HCT116 (cell line): ENCODE measurements around the gene FAM167B. TPM values are rescaled to one million over a fixed set of nuclear protein-coding genes. Genes with fewer than 3 reads are reported as not detected.
A peak's percentile ranks its signal among the peaks of the same experiment; 100 is the strongest.

ENCODE experiments used
- ATAC-seq: fragments of 200-7000 bp; cut with Tn5 transposase; 2 replicates; pipeline ENCODE4 v1.9.1; 2020; ENCODE audit warnings: mild to moderate bottlenecking, moderate library complexity
- BruUV-seq: library from RNA; stranded (reverse); fragments of 400-500 nt; replicated peaks from 2 replicates; lab custom pipeline; 2021; lab: Mats Ljungman, UMichigan
- CTCF ChIA-PET: fragments of 300-600 bp; sonication (Branson Sonifier 250); formaldehyde crosslinking; loops from one replicate; lab custom pipeline; 2021; ENCODE audit warnings: antibody characterized with exemption; lab: Charles Lee
- POLR2A ChIA-PET: fragments of 300-600, 350-600 bp; sonication (Branson Sonifier 250); formaldehyde crosslinking; loops from one replicate; lab custom pipeline; 2021; ENCODE audit warnings: antibody characterized with exemption; lab: Charles Lee
- RAD21 ChIA-PET, 2 experiments: fragments of 300-600 bp; sonication (Branson Sonifier 250); formaldehyde crosslinking; loops; one replicate each; lab custom pipeline; 2023; ENCODE audit warnings: low total read pairs in 2 of 2; ENCODE audit not compliant: uncharacterized antibody in 2 of 2, unreplicated experiment in 2 of 2, low non-redundant PET in 1 of 2; lab: Charles Lee
- DNase-seq: peaks from one replicate; pipeline ENCODE4 v3.0.0-alpha.2; 2010; ENCODE audit warnings: low read depth, low spot score
- H2AFZ ChIP-seq: fragments of 200-600 bp; shearing (Covaris generic), sonication (generic); 2 replicates; pipeline ENCODE4 v1.6.1; 2017; ENCODE audit warnings: low read depth, mixed run types, mixed read lengths, antibody characterized with exemption, low read length; ENCODE audit not compliant: poor library complexity, severe bottlenecking
- H3K27ac ChIP-seq: 2 replicates; pipeline ENCODE4 v1.5.1; 2012; ENCODE audit warnings: low read depth, low read length
- H3K27me3 ChIP-seq: fragments of 200-600 bp; sonication (generic); 2 replicates; pipeline ENCODE4 v1.6.1; 2016; ENCODE audit warnings: mixed run types, low read length, mixed read lengths; ENCODE audit not compliant: insufficient read depth
- H3K36me3 ChIP-seq, 2 experiments: fragments of 200-500 bp in 1 of 2; fragments of 200-600 bp in 1 of 2; sonication (Bioruptor generic) in 1 of 2; sonication (generic) in 1 of 2; 2 replicates each; pipeline versions ENCODE4 v1.5.1 to v1.6.1; 2014 to 2016; ENCODE audit warnings: low read length in 2 of 2, inconsistent platforms in 1 of 2, mixed read lengths in 1 of 2, mixed run types in 1 of 2; ENCODE audit not compliant: insufficient read depth in 2 of 2, control insufficient read depth in 1 of 2
- H3K4me1 ChIP-seq, 2 experiments: fragments of 200-600 bp in 1 of 2; sonication (generic) in 1 of 2; 2 replicates each; pipeline versions ENCODE4 v1.5.1 to v1.6.1; 2012 to 2017; ENCODE audit warnings: low read length in 2 of 2, inconsistent platforms in 1 of 2, mild to moderate bottlenecking in 1 of 2, mixed read lengths in 1 of 2, mixed run types in 1 of 2, moderate library complexity in 1 of 2; ENCODE audit not compliant: insufficient read depth in 2 of 2, control insufficient read depth in 1 of 2
- H3K4me2 ChIP-seq: fragments of 200-600 bp; sonication (generic); 2 replicates; pipeline ENCODE4 v1.6.1; 2017; ENCODE audit warnings: mixed run types, low read length, mixed read lengths
- H3K4me3 ChIP-seq, 2 experiments: fragments of 200-600 bp in 1 of 2; sonication (generic) in 1 of 2; replicated peaks in 1 of 2; 2 replicates each; pipeline ENCODE4 v1.5.1; 2011 to 2016; ENCODE audit warnings: low read length in 2 of 2, control low read depth in 1 of 2, low read depth in 1 of 2, mild to moderate bottlenecking in 1 of 2, mixed read lengths in 1 of 2, mixed run types in 1 of 2
- H3K79me2 ChIP-seq: fragments of 200-600 bp; sonication (generic); 2 replicates; pipeline ENCODE4 v1.6.1; 2017; ENCODE audit warnings: mild to moderate bottlenecking, mixed run types, low read length, moderate library complexity, mixed read lengths; ENCODE audit not compliant: insufficient read depth
- H3K9ac ChIP-seq: fragments of 200-600 bp; sonication (generic); 2 replicates; pipeline ENCODE4 v1.6.1; 2016; ENCODE audit warnings: low read length, mixed read lengths
- H3K9me2 ChIP-seq: fragments of 200-600 bp; sonication (generic), shearing (Covaris generic); 2 replicates; pipeline ENCODE4 v1.6.1; 2017; ENCODE audit warnings: mixed run types, mild to moderate bottlenecking, moderate library complexity; ENCODE audit not compliant: insufficient read depth
- H3K9me3 ChIP-seq, 2 experiments: fragments of 200-500 bp in 1 of 2; fragments of 200-600 bp in 1 of 2; sonication (Bioruptor generic) in 1 of 2; sonication (generic) in 1 of 2; 2 replicates each; pipeline ENCODE4 v1.6.1; 2014 to 2017; ENCODE audit warnings: low read length in 2 of 2, mixed read lengths in 2 of 2, inconsistent platforms in 1 of 2, low read depth in 1 of 2, mild to moderate bottlenecking in 1 of 2, mixed run types in 1 of 2, moderate library complexity in 1 of 2; ENCODE audit not compliant: control insufficient read depth in 1 of 2, insufficient read depth in 1 of 2
- H4K20me1 ChIP-seq: fragments of 200-600 bp; sonication (generic), shearing (Covaris generic); 2 replicates; pipeline ENCODE4 v1.6.1; 2017; ENCODE audit warnings: mixed run types, mild to moderate bottlenecking, moderate library complexity; ENCODE audit not compliant: insufficient read depth
- CEBPB ChIP-seq: IDR thresholded peaks from 2 replicates; pipeline ENCODE4 v1.6.1; 2012; ENCODE audit warnings: low read depth
- EGR1 ChIP-seq: IDR thresholded peaks from 2 replicates; pipeline ENCODE4 v1.6.1; 2012; ENCODE audit warnings: low read depth
- EZH2 ChIP-seq: fragments of 200-600 bp; sonication (generic); IDR thresholded peaks from 2 replicates; pipeline ENCODE4 v1.6.1; 2017; ENCODE audit warnings: antibody characterized with exemption, mixed run types
- EZH2phosphoT487 ChIP-seq: fragments of 200-600 bp; IDR thresholded peaks from 2 replicates; pipeline ENCODE4 v1.6.1; 2018; ENCODE audit warnings: antibody characterized with exemption, borderline replicate concordance
- JUND ChIP-seq: IDR thresholded peaks from 2 replicates; pipeline ENCODE4 v1.6.1; 2012
- POLR2AphosphoS5 ChIP-seq: IDR thresholded peaks from 2 replicates; pipeline ENCODE4 v1.6.1; 2011; ENCODE audit warnings: mild to moderate bottlenecking, low read depth, low read length, moderate library complexity
- RAD21 ChIP-seq: IDR thresholded peaks from 2 replicates; pipeline ENCODE4 v1.6.1; 2012; ENCODE audit warnings: low read depth, mild to moderate bottlenecking
- SIN3A ChIP-seq: IDR thresholded peaks from 2 replicates; pipeline ENCODE4 v1.6.1; 2012; ENCODE audit warnings: low read depth
- SP1 ChIP-seq: IDR thresholded peaks from 2 replicates; pipeline ENCODE4 v1.6.1; 2012; ENCODE audit warnings: low read depth
- YY1 ChIP-seq: IDR thresholded peaks from 2 replicates; pipeline ENCODE4 v1.6.1; 2011; ENCODE audit warnings: low read length, low read depth, moderate library complexity, mild to moderate bottlenecking; ENCODE audit not compliant: insufficient replicate concordance; ENCODE audit errors: extremely low read depth
- ZFX ChIP-seq: fragments of 450-650 bp; IDR thresholded peaks from 2 replicates; pipeline ENCODE4 v1.6.1; 2017
- intact Hi-C: fragments of 100-400 bp; cut with micrococcal nuclease; formaldehyde crosslinking; loops from 2 replicates; pipeline ENCODE4 v1.10.0; 2022
- total RNA-seq: library from RNA; stranded (reverse); gene quantifications from one replicate; pipeline ENCODE4 v1.2.1, GENCODE V29; 2021; ENCODE audit not compliant: unreplicated experiment
- TF ChIP-seq, protein P1 (sequence below): IDR thresholded peaks from 2 replicates; pipeline ENCODE4 v1.6.1; 2011; ENCODE audit warnings: mild to moderate bottlenecking, low read length, moderate library complexity; ENCODE audit not compliant: insufficient replicate concordance; ENCODE audit errors: extremely low read depth
- TF ChIP-seq, protein P2 (sequence below), 3 experiments: fragments of 200-600 bp in 1 of 3; sonication (generic) in 1 of 3; IDR thresholded peaks in 2 of 3; conservative IDR thresholded peaks in 1 of 3; 2 replicates each; pipeline ENCODE4 v1.5.1; 2012 to 2017; ENCODE audit warnings: low read depth in 2 of 3, low read length in 2 of 3, antibody characterized with exemption in 1 of 3, borderline replicate concordance in 1 of 3, control low read depth in 1 of 3, mild to moderate bottlenecking in 1 of 3, mixed read lengths in 1 of 3, mixed run types in 1 of 3, moderate library complexity in 1 of 3; ENCODE audit not compliant: insufficient read depth in 1 of 3
- TF ChIP-seq, protein P3 (sequence below): IDR thresholded peaks from 2 replicates; pipeline ENCODE4 v1.6.1; 2012; ENCODE audit warnings: low read depth
- TF ChIP-seq, protein P4 (sequence below): IDR thresholded peaks from 2 replicates; pipeline ENCODE4 v1.6.1; 2012

FAM167B gene
- total RNA-seq, 1 experiment from 2014 or later = 0.42 TPM

DNA sequence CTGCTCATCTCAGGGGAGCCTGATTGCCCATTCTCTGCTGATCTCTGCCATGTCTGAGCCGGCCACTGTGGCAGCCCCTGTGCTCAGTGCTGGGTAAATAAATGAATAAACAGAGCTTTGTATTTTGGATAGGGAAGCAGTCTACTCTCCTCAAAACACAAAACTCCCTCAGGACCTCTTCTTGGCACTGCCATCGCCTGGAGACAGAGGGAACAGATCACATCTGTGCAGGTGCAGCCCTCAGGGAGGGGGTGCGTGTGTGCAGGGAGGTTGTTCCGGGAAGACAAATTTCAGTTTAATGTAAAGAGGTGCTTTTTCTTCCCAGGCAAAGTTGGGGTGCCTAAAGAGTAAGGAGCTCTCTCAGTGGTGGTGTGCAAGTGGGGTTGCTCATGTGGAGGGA is 7.7 kb upstream of the FAM167B start:
- ChIA-PET RAD21 (no interaction called here), CTCF (interaction anchor here (1.6 kb wide), 1 partner anchor 9 kb away, joined by 3 read pairs; no protein-coding TSS in a partner anchor)
- no peak overlapping the region for H3K9ac ChIP-seq
- TF ChIP-seq EZH2 (no peak), JUND (no peak), RAD21 (no peak), EZH2phosphoT487 (no peak), POLR2AphosphoS5 (no peak), SP1 (no peak), CEBPB (no peak), EGR1 (no peak), SIN3A (no peak), YY1 (no peak), ZFX (no peak)
- TF ChIP-seq, protein P1, sequence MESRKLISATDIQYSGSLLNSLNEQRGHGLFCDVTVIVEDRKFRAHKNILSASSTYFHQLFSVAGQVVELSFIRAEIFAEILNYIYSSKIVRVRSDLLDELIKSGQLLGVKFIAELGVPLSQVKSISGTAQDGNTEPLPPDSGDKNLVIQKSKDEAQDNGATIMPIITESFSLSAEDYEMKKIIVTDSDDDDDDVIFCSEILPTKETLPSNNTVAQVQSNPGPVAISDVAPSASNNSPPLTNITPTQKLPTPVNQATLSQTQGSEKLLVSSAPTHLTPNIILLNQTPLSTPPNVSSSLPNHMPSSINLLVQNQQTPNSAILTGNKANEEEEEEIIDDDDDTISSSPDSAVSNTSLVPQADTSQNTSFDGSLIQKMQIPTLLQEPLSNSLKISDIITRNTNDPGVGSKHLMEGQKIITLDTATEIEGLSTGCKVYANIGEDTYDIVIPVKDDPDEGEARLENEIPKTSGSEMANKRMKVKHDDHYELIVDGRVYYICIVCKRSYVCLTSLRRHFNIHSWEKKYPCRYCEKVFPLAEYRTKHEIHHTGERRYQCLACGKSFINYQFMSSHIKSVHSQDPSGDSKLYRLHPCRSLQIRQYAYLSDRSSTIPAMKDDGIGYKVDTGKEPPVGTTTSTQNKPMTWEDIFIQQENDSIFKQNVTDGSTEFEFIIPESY = no peak
- TF ChIP-seq, protein P2, sequence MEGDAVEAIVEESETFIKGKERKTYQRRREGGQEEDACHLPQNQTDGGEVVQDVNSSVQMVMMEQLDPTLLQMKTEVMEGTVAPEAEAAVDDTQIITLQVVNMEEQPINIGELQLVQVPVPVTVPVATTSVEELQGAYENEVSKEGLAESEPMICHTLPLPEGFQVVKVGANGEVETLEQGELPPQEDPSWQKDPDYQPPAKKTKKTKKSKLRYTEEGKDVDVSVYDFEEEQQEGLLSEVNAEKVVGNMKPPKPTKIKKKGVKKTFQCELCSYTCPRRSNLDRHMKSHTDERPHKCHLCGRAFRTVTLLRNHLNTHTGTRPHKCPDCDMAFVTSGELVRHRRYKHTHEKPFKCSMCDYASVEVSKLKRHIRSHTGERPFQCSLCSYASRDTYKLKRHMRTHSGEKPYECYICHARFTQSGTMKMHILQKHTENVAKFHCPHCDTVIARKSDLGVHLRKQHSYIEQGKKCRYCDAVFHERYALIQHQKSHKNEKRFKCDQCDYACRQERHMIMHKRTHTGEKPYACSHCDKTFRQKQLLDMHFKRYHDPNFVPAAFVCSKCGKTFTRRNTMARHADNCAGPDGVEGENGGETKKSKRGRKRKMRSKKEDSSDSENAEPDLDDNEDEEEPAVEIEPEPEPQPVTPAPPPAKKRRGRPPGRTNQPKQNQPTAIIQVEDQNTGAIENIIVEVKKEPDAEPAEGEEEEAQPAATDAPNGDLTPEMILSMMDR (IDR thresholded peaks at IDR 0.05 in 2 of 3, conservative IDR thresholded peaks at IDR 0.05 in 1 of 3; ENCODE audit: borderline replicate concordance in 1 of 3, insufficient read depth in 1 of 3, low read depth in 2 of 3, low read length in 2 of 3) = no peak
- TF ChIP-seq, protein P3, sequence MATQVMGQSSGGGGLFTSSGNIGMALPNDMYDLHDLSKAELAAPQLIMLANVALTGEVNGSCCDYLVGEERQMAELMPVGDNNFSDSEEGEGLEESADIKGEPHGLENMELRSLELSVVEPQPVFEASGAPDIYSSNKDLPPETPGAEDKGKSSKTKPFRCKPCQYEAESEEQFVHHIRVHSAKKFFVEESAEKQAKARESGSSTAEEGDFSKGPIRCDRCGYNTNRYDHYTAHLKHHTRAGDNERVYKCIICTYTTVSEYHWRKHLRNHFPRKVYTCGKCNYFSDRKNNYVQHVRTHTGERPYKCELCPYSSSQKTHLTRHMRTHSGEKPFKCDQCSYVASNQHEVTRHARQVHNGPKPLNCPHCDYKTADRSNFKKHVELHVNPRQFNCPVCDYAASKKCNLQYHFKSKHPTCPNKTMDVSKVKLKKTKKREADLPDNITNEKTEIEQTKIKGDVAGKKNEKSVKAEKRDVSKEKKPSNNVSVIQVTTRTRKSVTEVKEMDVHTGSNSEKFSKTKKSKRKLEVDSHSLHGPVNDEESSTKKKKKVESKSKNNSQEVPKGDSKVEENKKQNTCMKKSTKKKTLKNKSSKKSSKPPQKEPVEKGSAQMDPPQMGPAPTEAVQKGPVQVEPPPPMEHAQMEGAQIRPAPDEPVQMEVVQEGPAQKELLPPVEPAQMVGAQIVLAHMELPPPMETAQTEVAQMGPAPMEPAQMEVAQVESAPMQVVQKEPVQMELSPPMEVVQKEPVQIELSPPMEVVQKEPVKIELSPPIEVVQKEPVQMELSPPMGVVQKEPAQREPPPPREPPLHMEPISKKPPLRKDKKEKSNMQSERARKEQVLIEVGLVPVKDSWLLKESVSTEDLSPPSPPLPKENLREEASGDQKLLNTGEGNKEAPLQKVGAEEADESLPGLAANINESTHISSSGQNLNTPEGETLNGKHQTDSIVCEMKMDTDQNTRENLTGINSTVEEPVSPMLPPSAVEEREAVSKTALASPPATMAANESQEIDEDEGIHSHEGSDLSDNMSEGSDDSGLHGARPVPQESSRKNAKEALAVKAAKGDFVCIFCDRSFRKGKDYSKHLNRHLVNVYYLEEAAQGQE = no peak
- TF ChIP-seq, protein P4, sequence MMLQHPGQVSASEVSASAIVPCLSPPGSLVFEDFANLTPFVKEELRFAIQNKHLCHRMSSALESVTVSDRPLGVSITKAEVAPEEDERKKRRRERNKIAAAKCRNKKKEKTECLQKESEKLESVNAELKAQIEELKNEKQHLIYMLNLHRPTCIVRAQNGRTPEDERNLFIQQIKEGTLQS = no peak
- TF ChIP-seq, all 23 proteins: peak for 0
- H3K4me3 ChIP-seq = no peak overlapping the region
- H3K27ac ChIP-seq = peak overlapping the region; percentile 87; the same call in 1 of the 2 replicates
- H3K4me2 ChIP-seq = no peak overlapping the region
- no peaks in the 10 kb centered on the region for H4K20me1 ChIP-seq
- intact Hi-C loops = no loop called here
- BruUV-seq = TSS peak; percentile 35
- H3K36me3 ChIP-seq = no peaks in the 10 kb centered on the region
- ATAC-seq (no peak), DNase-seq (no peak)
- H3K27me3 ChIP-seq = no peaks in the 10 kb centered on the region
- H2AFZ ChIP-seq = no peak overlapping the region
- H3K4me1 ChIP-seq = peaks cover 20 to 45% of the 10 kb centered on the region in 2 experiments
- H3K9me3 ChIP-seq = no peaks in the 10 kb centered on the region
- POLR2A ChIA-PET = interaction anchor here (1.9 kb wide), 1 partner anchor 155 kb away, joined by 5 read pairs; the partner anchor contains the start of gene BSDC1
- H3K9me2 ChIP-seq = no peaks in the 10 kb centered on the region
- no peaks in the 10 kb centered on the region for H3K79me2 ChIP-seq
